Measurements from ENCODE around the gene PRKCB.

Gene PRKCB

GRCh38 chr16:23833960-23834685 is 1.7 kb upstream of the PRKCB start:
- Histone ChIP-seq H3K9me3 (peaks cover 22% of the 10 kb centered on the region), H3K4me3 (no peak overlapping the region), H3K27me3 (peaks cover 43% of the 10 kb centered on the region), H3K36me3 (no peaks in the 10 kb centered on the region), H3K4me2 (peak overlapping the region; percentile 52), H3K4me1 (peaks cover 50% of the 10 kb centered on the region), H3K27ac (no peak overlapping the region), H4K20me1 (peaks cover 20% of the 10 kb centered on the region), H3K9ac (no peak overlapping the region)
- no peak for TF ChIP-seq Cebpa-rat (IDR thresholded peaks at IDR 0.05)

DNA sequence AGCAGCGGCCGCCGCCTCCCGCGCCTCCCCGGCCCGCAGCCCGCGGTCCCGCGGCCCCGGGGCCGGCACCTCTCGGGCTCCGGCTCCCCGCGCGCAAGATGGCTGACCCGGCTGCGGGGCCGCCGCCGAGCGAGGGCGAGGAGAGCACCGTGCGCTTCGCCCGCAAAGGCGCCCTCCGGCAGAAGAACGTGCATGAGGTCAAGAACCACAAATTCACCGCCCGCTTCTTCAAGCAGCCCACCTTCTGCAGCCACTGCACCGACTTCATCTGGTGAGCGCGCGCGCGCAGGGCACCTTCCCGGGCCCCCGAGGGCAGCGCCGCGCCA is 258 bp downstream of the PRKCB start:
- Histone ChIP-seq H3K9ac (peak overlapping the region; percentile 68), H4K20me1 (peaks cover 30% of the 10 kb centered on the region), H3K4me2 (peak overlapping the region; percentile 92), H3K4me3 (peak overlapping the region; percentile 80), H3K4me1 (peaks cover 50% of the 10 kb centered on the region), H3K36me3 (no peaks in the 10 kb centered on the region), H3K9me3 (peaks cover 5% of the 10 kb centered on the region; the same call in 1 of the 2 replicates), H3K27me3 (peaks cover 47% of the 10 kb centered on the region), H3K27ac (peak overlapping the region; percentile 63)
- no peak for TF ChIP-seq Cebpa-rat (IDR thresholded peaks at IDR 0.05)

DNA sequence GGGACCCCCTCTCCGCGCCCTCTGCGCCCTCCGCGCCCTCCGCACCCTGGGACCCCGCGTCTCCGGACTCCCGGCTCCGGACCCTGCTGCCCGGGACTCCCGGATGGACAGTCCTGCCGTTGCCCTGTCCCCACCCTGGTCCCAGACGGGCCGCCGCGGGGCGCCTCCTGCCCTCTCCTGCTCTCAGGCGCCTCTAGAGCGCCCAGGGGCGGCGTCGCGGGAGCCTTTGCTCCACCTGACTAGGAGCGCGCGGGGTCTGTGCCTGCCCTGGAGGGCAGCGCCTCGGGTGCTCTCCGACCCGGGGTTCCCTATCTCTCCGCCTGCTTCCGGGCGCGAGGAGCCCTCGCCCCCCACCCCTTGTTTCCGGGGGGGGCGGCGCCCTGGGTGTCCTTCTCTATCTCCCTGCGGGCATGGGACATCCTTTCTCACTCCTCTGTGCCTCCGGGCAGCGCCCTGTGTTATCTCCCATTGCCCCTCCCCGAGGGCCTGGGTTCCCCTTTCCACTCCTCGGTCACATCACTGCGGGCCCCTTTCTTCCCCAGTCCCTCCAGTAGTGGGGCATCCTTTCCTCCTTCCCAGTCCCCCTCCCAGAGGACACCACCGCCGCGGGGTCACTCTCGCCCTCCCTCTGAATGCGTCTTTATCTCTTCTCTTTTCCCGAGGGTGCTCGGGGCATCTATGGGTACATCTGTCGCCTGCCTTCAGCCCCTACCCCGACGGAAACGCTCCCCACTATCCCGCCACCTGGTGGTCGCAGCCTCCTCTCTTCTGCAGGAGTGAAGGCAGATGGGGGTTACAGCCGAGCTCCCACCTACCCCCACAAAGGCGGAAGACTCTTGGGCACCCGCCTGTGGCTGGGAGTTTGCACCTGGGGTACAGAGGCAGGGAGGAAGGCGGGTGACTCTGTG is 875 bp downstream of the PRKCB start:
- Histone ChIP-seq H3K36me3 (no peaks in the 10 kb centered on the region), H3K4me2 (peak overlapping the region; percentile 92), H3K4me3 (peak overlapping the region; percentile 80), H3K27ac (peak overlapping the region; percentile 63), H3K9ac (peak overlapping the region; percentile 68), H4K20me1 (peaks cover 30% of the 10 kb centered on the region), H3K4me1 (peaks cover 50% of the 10 kb centered on the region), H3K9me3 (no peaks in the 10 kb centered on the region), H3K27me3 (peaks cover 47% of the 10 kb centered on the region)
- no peak for TF ChIP-seq Cebpa-rat (IDR thresholded peaks at IDR 0.05)

DNA sequence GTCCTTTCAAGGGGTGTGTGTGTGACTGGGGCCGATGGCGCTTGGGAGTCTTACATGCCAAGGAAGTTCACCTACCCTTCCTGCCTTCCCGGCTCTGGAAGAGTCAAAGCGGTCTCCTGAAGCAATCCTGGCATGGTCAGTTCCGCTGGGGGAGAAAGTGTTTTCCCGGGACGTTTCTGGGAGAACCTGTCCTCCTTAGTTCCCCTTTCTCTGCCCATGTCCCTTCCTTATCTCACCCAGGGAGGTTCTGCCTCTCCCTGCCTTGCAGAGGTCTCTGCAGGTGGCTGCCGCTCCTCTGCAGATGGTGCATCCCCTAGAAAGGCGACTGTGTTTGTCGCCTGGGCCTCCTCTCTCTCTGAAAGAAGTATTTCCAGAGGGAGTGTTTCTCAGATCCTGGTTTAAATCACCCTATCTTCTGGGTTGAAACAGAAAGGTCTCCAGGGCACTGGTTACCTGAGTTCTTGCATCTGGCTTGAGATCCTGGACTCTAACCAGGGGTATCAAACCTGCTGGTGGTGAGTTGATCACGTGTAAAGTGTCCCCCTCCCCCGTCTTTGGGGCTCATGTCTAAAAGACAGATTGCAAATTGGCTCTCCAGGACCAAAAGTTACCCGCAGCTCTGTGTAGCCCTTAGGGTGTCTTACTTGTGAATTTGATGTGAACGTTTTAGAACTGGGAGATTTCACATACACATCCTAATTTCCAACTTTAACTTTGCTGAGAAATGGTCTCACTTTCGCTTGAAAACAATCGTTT is 1.9 kb downstream of the PRKCB start:
- Histone ChIP-seq H4K20me1 (peaks cover 30% of the 10 kb centered on the region), H3K9ac (no peak overlapping the region), H3K4me2 (peak overlapping the region; percentile 92), H3K9me3 (no peaks in the 10 kb centered on the region), H3K27ac (no peak overlapping the region), H3K4me1 (peaks cover 50% of the 10 kb centered on the region), H3K27me3 (peaks cover 47% of the 10 kb centered on the region), H3K36me3 (no peaks in the 10 kb centered on the region), H3K4me3 (peak overlapping the region; percentile 80; the same call in 1 of the 2 replicates)
- TF ChIP-seq Cebpa-rat (IDR thresholded peaks at IDR 0.05) = no peak

DNA sequence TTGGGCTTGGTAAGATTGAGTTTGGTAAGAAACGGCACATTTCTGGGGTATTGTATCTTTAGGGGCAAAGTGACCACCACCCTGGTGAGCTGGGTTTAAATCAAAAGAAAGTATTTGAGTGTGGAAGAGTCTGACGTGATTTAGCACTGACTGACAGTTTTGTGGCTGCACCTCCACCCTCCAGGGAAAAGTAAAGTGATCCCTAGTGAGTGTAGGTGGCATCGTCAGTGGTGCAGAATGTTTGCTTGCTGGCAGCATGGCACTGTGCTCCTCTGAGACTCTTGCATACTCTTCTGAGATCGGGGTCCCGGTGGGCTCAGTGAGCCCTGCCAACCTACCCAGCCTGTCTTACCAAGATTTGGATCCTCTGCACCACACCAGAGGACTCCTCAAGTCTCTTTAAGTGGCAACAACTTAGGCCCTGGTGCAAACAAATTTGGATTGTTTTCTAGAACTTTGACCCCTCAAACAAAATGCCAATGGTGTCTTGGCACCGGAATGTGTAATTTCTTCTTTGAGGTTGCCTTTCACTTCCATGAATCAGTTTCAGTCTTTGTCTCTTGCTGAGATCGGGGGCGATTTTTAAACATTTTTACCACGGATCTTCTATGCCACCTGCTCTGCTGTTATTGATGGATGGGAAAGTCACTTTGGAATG is 2.8 kb downstream of the PRKCB start:
- H3K27me3 ChIP-seq = peaks cover 47% of the 10 kb centered on the region
- no peaks in the 10 kb centered on the region for H3K36me3 ChIP-seq
- H3K27ac ChIP-seq = no peak overlapping the region
- no peaks in the 10 kb centered on the region for H3K9me3 ChIP-seq
- no peak overlapping the region for H3K4me3 ChIP-seq
- TF ChIP-seq Cebpa-rat (IDR thresholded peaks at IDR 0.05) = no peak
- no peak overlapping the region for H3K9ac ChIP-seq
- peaks cover 47% of the 10 kb centered on the region for H3K4me1 ChIP-seq
- H4K20me1 ChIP-seq = peaks cover 30% of the 10 kb centered on the region
- peak overlapping the region; percentile 92 for H3K4me2 ChIP-seq

DNA sequence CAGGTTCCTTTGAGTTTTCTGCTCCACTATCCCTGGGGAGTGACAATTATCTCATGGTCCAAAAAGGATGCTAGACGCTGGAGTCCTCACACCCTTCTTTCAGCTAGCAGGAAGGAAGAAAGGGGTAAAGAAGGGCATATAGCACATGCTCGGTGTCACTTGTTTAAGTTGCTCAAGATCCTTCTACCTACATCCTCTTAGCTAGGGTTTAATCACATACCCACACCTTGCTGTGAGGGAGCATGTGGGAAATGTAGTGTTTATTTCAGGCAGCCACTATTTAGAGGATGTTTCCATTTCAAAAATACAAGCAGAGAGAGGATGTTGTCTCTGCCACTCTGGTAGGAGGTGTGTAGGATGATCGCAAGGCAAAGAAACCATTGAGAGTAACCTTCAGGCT is 4.5 kb downstream of the PRKCB start:
- H3K36me3 ChIP-seq = no peaks in the 10 kb centered on the region
- no peak overlapping the region for H3K4me3 ChIP-seq
- no peak overlapping the region for H3K4me2 ChIP-seq
- no peak overlapping the region for H3K9ac ChIP-seq
- H3K4me1 ChIP-seq = peaks cover 30% of the 10 kb centered on the region
- no peak for TF ChIP-seq Cebpa-rat (IDR thresholded peaks at IDR 0.05)
- no peaks in the 10 kb centered on the region for H3K9me3 ChIP-seq
- H3K27ac ChIP-seq = no peak overlapping the region
- peaks cover 30% of the 10 kb centered on the region for H4K20me1 ChIP-seq
- H3K27me3 ChIP-seq = peaks cover 39% of the 10 kb centered on the region

DNA sequence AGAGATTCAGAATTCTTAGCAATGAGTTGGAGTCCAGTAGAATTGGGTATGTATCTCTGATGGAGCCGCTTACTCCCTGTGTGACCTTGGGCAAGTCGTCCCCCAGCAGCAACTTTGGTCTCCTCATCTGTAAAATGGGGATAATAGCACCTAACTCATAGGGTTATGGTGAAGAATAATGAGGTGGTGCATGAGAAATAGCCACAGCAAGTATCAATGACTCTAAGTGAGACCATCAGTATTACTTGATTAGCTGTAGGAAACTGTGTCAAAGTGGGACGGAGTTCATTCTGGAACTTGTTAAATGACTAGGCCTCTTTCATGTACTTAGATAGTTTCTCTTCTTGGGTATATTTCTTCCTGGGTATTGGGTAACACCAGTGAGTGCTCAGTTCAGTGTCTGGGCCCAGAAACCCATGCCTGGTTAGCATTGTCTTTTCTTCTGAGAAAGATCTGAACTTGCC is 6.4 kb downstream of the PRKCB start:
- no peak overlapping the region for H3K4me3 ChIP-seq
- H3K27me3 ChIP-seq = peaks cover 24% of the 10 kb centered on the region
- no peak overlapping the region for H3K4me2 ChIP-seq
- no peak overlapping the region for H3K9ac ChIP-seq
- peaks cover 18% of the 10 kb centered on the region for H3K4me1 ChIP-seq
- peaks cover 28% of the 10 kb centered on the region for H4K20me1 ChIP-seq
- H3K27ac ChIP-seq = no peak overlapping the region
- H3K36me3 ChIP-seq = no peaks in the 10 kb centered on the region
- no peaks in the 10 kb centered on the region for H3K9me3 ChIP-seq
- TF ChIP-seq Cebpa-rat (IDR thresholded peaks at IDR 0.05) = no peak

- Histone ChIP-seq H3K4me1 (peaks cover 8% of the 10 kb centered on the region), H3K9me3 (no peaks in the 10 kb centered on the region), H3K4me2 (no peak overlapping the region), H3K9ac (no peak overlapping the region), H3K27me3 (peaks cover 14% of the 10 kb centered on the region; the same call in 1 of the 2 replicates), H4K20me1 (peaks cover 19% of the 10 kb centered on the region), H3K4me3 (no peak overlapping the region), H3K36me3 (no peaks in the 10 kb centered on the region), H3K27ac (no peak overlapping the region)
- no peak for TF ChIP-seq Cebpa-rat (IDR thresholded peaks at IDR 0.05)
Measured at GRCh38 chr16:23843143-23843542, 7.4 kb downstream of the PRKCB start.

DNA sequence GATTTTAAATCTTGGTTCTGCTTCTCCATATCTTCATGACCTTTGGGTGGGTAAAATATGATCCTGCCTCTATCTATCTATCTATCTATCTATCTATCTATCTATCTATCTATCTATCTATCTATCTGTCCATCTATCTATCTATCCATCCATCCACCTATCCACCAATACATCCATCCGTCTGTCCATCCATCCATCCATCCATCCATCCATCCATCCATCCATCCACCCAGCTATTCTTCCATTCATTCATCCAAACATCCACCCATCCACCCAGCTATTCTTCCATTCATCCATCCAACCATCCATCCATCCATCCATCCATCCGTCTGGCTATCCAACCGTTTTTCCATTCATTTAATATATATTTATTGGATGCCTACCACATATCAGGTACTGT is 11.5 kb downstream of the PRKCB start:
- Histone ChIP-seq H3K4me2 (no peak overlapping the region), H3K27ac (no peak overlapping the region), H3K4me1 (peaks cover 5% of the 10 kb centered on the region; the same call in 1 of the 2 replicates), H3K9ac (no peak overlapping the region), H3K27me3 (no peaks in the 10 kb centered on the region), H3K9me3 (peaks cover 9% of the 10 kb centered on the region), H3K4me3 (no peak overlapping the region), H3K36me3 (no peaks in the 10 kb centered on the region), H4K20me1 (no peaks in the 10 kb centered on the region)
- TF ChIP-seq Cebpa-rat (IDR thresholded peaks at IDR 0.05) = no peak

Data from BLaER1 (cell line).